ENCODE measurements around the gene BST2. TPM values are rescaled to one million over a fixed set of nuclear protein-coding genes. Genes with fewer than 3 reads are reported as not detected.

Gene BST2
- total and polyA plus RNA-seq, 9 of the 15 experiments (the other 6 are each of a cell fraction or from before 2014, with no cell fraction given) = 11.2 to 232 (median 151) TPM

- TF ChIP-seq ZNF609 (CRISPR knock-in tag; IDR thresholded peaks at IDR 0.05; ENCODE audit: borderline replicate concordance) = no peak
- TF ChIP-seq, protein P1, sequence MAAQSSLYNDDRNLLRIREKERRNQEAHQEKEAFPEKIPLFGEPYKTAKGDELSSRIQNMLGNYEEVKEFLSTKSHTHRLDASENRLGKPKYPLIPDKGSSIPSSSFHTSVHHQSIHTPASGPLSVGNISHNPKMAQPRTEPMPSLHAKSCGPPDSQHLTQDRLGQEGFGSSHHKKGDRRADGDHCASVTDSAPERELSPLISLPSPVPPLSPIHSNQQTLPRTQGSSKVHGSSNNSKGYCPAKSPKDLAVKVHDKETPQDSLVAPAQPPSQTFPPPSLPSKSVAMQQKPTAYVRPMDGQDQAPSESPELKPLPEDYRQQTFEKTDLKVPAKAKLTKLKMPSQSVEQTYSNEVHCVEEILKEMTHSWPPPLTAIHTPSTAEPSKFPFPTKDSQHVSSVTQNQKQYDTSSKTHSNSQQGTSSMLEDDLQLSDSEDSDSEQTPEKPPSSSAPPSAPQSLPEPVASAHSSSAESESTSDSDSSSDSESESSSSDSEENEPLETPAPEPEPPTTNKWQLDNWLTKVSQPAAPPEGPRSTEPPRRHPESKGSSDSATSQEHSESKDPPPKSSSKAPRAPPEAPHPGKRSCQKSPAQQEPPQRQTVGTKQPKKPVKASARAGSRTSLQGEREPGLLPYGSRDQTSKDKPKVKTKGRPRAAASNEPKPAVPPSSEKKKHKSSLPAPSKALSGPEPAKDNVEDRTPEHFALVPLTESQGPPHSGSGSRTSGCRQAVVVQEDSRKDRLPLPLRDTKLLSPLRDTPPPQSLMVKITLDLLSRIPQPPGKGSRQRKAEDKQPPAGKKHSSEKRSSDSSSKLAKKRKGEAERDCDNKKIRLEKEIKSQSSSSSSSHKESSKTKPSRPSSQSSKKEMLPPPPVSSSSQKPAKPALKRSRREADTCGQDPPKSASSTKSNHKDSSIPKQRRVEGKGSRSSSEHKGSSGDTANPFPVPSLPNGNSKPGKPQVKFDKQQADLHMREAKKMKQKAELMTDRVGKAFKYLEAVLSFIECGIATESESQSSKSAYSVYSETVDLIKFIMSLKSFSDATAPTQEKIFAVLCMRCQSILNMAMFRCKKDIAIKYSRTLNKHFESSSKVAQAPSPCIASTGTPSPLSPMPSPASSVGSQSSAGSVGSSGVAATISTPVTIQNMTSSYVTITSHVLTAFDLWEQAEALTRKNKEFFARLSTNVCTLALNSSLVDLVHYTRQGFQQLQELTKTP (IDR thresholded peaks at IDR 0.05; ENCODE audit: low read depth in 1 of 2, partially characterized antibody in 2 of 2) = no peak
- peak; percentile 69 for TF ChIP-seq PKNOX1 (IDR thresholded peaks at IDR 0.05)
- no peak for TF ChIP-seq CBFA2T3 (IDR thresholded peaks at IDR 0.05)
- TF ChIP-seq ADNP (tag; IDR thresholded peaks at IDR 0.05) = no peak
- TF ChIP-seq EP400 (IDR thresholded peaks at IDR 0.05) = peak; percentile 63
- TF ChIP-seq HDAC2 (IDR thresholded peaks at IDR 0.05) = 0 out of 2 replicates have a peak, but pooled peaks have one; percentile 51
- no peak for TF ChIP-seq HDAC8 (tag; IDR thresholded peaks at IDR 0.05)
- TF ChIP-seq ZFPM2 (CRISPR knock-in tag; IDR thresholded peaks at IDR 0.05) = no peak
- TF ChIP-seq DDX20 (tag; IDR thresholded peaks at IDR 0.05; ENCODE audit: low read depth) = no peak
- TF ChIP-seq ZBTB8A (IDR thresholded peaks at IDR 0.05; ENCODE audit: partially characterized antibody) = no peak
- TF ChIP-seq GATAD2B (IDR thresholded peaks at IDR 0.05; ENCODE audit: borderline replicate concordance) = no peak
- TF ChIP-seq ZNF717 (CRISPR knock-in tag; IDR thresholded peaks at IDR 0.05) = no peak
- TF ChIP-seq STAG1 (CRISPR knock-in tag; IDR thresholded peaks at IDR 0.05; ENCODE audit: borderline replicate concordance) = no peak
Measured at GRCh38 chr19:17405250-17406045, at the start of gene BST2 (continued).
